Activated gamma-delta T cell (primary cell): Measurements from ENCODE around the gene TTC34.
"Not testable (repeated sequence)": the region's sequence is repeated elsewhere in the genome, so short reads cannot be mapped to it uniquely, and the experiment has no call there.

ENCODE experiments used
- DNase-seq: peaks from one replicate; lab custom pipeline; 2025; lab: John Stamatoyannopoulos, UW

TTC34 gene

DNA sequence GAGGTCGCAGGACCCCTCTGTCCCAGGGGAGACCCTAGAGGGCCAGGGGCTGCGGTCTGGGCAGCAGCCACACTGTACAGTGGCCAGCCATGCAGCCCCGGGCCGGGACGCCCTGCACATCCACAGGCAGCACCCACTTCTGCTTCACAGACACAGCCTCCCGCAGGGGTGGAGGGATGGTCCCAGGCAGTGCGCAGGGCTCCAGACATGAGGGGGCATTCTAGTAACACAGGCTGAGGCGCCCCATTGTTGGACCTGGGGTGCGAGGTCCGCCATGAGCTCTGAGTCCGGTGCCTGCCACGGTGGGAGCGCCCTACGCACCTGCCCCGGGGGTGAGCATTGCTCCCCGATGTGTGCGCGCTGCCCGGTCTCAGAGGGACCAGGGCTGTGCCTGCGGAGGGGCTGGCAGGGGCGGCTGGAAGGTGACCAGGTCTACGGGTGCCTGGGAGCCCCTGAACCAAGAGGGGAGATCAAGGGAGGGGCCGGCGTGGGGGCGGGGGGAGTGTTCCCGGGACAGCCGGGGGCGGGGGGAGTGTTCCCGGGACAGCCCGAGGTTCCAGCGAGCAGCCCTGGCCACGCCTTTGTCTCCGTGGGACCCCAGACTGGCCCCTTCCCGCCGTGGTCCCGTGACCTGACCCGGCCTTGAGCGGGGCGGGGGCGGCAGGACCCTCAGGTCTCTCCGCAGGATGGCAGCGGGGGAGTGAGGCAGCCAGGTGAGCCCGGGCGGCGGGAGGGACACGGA, 173.1 kb downstream of the TTC34 start:
- no peak for DNase-seq

DNA sequence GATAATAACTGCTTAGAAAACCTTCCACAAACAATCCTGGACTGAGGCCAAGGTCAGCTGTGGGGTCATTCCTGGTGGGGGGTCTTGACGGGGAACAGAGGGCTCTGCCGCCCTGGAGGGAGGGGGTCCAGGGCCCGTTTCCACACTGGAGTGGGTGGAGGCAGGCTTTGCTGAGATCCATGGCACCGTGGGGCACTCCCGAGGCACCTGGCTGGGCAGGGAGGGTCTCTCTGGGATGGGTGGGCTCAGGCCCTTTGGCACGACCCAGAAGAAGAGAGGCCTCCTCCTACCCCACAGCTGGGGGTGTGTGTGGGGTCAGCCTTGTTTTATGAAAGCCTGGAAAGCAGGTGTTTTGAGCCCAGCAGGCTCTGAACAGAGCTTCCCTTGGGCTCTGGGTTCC, 173.7 kb downstream of the TTC34 start:
- no peak for DNase-seq

DNA sequence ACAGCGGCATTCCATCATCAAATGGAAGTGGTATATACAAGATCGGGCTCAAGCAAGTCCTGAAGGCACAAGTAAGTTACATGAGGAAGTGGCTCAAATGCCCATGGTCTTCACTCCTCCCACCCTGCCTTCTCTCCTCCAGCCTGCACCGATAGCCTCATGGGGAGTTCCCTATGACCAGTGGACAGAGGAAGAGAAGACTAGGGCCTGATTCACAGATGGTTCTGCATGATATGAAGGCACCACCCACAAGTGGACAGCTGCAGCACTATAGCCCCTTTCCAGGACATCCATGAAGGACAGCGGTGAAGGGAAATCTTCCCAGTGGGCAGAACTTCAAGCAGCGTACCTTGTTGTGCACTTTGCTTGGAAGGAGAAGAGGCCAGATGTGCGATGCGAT, 175.7 kb downstream of the TTC34 start:
- not testable (repeated sequence) for DNase-seq

DNA sequence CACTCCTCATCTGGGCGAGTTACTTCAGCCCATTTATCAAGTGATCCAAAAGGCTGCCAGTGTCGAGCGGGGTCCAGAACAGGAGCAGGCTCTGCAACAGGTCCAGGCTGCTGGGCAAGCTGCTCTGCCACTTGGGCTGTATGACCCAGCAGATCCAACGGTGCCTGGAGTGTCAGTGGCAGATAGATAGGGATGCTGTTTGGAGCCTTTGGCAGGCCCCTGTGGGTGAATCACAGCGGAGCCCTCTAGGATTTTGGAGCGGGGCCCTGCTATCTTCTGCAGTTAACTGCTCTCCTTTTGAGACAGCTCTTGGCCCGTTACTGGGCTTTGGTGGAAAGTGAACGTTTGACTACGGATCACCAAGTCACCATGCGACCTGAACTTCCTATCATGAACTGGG, 176.2 kb downstream of the TTC34 start:
- DNase-seq: no peak

DNA sequence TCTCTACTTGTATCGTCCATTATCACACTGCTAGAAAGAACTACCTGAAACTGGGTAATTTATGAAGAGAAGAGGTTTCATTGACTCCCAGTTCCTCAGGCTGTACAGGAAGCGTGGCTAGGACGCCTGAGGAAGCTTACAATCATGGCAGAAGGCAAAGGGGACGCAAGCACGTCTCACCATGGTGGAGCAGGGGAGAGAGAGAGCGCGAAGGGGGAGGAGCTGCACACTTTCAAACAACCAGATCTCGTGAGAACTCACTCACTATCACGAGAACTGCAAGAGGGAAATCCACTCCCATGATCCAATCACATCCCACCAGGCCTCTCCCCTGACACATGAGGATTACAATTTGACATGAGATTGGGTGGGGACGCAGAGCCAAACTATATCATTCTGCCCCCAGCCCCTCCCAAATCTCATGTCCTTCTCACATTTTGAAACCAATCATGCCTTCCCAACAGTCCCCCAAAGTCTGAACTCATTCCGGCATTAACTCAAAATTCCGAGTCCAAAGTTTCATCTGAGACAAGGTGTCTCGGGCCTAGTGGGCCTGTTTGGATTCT, 176.7 kb downstream of the TTC34 start:
- no peak for DNase-seq

DNA sequence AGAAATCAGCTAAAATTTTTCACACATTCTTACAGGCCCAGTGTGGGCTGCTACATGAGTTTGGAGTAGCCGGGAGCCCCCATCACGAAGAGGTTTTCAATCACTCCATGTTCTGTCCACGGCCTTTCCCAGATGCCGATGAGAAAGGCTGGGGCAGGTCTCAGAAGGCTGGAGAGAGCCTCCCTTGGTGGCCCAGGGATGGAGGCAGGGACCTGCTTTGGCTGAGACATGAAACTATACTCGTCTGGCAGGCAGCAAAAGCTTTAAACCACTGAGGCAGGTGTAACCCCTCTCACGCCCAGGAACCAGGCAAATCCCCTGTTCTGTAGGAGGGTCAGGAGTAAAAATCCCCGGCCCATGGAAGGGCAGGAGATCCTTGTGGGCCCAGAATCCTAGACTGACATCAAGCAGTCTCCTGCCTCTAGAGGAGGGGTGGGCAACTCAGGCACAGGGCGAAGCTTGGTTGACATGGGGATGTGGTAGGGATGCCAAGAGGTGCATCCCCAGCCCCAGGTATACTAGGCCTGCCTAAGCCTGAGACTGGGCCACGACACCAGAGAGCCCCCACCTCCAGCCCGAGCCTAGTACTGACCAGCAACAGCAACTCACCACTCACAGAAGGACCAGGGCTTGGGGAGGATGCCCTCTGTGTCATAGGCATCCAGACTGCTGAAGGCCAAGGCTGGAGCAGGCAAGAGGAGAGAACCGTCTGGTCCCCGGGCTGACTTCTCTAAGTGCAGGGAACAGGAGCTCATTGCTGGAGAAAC, 177.7 kb downstream of the TTC34 start:
- no peak for DNase-seq

DNA sequence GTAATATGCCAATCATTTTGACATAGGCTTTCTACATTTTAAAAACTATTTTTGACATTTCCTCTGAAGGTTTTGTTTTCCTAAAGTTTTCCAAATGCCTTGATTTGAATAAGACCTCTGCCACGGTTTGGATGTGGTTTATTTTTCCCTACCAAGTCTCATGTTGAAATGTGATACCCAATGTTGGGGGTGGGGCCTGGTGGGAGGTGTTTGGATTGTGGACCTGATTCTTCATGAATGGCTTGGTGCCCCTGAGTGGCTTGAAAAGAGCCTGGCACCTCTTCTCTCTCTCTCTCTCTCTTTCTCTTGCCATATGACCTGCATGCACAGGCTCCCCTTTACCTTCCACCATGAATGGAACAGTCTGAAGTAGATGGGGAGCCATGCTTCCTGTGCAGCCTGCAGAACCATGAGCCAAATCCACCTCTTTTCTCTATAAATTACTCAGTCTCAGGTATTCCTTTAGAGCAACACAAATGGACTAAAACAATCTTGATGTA, 183.5 kb downstream of the TTC34 start:
- DNase-seq: no peak

DNA sequence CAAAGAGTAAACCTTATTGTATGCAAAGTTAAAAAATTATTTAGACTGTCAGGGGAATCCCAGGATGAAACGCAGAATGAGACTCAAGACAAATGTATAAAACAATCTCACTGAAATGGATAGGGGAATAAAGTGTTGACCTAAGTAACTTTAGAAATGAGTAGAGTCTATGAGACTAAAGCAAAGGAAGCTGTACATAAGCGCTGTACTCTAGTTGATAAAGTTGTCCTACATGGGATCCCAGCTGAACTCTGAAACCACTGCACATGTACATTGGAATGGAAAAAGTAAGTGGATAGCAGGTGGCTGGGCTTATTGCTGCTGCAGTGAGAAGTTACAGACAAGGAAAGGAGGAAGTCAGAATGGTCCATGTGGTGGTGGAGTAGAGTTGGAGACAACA, 187.3 kb downstream of the TTC34 start:
- no peak for DNase-seq

DNA sequence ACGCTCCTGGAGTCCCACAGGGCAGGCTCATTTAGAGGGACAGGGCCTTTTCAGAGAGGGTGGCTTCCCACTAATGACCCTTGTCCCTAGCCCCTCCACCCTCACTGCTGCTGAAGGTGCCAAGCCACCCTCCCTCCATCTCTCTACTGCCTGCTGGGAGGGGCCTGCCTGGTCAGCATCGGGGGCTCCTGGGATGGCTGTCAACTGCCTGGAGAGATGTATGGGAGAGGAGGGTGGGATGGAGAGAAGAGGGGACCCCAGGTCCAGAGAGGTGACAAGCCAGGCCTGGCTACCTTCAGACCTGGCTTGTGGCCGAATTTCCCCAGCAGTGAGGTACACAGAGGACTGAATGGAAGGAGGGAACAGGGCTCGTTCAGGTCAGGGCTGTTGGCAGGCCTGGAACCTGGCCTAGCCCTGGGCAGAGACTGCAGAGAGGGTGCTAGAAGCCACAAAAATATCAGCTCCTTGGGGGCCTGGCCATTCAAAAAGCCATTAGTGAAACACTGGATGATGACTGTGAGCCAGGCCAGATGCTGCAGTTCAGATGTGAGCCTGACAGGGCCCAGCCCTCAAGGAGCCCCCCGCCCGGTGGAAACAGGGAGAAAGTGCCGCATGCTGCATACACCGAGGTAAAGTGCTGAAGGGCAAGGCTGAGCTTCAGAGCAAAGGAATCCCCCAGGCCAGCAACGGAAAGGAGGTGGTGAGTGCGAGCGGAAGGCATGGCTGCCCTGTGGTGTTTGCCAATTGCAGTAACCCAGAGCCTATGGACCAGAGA, 188.7 kb downstream of the TTC34 start:
- DNase-seq: no peak

DNA sequence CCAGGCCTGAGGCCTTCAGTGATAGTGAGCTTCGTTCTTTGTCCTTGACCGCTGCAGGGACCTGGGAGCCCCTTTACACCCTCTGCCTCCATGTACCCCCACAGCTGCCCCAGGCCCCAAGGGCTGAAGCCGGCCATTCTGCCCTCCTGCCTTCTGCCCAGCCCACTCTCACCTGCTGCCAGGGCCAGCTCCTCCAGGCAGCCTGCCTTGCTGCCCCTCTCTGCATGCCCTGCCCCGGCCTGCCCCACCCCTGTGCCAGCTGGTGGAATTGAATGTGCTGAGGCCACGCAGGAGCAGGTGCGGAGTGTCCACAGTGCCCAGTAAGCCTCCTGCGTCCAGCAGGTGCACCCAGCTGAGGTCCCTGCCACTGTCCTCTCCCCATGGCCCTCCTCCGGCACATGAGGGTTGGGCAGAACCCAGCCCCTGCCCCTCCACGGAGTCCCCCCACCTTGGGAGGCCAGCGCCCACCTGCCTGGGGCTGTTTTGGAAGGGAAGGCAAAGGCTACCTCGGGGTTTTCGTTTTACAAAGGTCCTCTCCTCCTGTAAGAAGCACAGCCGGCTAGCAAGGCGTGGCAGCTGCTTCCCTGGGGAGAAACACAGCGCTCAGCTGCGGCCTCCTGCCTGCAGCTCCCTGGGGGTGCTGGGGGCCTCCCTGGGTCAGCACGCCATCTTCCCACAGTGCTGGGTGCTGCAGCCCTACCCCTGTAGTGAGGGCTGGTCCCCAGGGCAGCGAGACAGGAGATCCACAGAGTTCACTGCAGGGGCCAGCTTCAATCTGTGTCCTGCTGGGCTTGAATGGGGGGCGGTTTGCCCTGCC, 189.7 kb downstream of the TTC34 start:
- no peak for DNase-seq

DNA sequence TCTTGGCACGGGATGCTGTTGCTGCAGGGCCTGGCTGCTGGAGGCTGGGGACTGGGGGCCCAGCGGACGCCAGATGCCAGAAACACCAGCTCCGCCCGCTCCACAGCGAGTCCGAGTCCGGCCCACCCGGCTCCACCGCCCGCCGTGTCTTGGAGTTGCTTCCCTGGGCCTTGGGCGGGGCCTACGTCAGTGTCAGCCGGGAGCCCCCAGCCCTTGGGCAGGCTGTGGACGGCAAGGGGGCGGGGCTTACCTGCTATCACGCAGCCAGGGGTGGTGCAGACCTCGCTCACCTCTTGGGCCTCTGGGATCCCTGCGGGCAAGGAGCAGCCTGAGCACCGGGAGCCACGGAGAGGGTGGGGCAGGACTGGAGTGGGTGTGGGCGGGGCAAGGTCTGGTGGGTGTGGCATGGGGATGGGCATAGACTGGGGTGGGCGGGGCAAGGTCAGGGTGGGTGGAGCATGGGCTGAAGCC, 190.4 kb downstream of the TTC34 start:
- no peak for DNase-seq

DNA sequence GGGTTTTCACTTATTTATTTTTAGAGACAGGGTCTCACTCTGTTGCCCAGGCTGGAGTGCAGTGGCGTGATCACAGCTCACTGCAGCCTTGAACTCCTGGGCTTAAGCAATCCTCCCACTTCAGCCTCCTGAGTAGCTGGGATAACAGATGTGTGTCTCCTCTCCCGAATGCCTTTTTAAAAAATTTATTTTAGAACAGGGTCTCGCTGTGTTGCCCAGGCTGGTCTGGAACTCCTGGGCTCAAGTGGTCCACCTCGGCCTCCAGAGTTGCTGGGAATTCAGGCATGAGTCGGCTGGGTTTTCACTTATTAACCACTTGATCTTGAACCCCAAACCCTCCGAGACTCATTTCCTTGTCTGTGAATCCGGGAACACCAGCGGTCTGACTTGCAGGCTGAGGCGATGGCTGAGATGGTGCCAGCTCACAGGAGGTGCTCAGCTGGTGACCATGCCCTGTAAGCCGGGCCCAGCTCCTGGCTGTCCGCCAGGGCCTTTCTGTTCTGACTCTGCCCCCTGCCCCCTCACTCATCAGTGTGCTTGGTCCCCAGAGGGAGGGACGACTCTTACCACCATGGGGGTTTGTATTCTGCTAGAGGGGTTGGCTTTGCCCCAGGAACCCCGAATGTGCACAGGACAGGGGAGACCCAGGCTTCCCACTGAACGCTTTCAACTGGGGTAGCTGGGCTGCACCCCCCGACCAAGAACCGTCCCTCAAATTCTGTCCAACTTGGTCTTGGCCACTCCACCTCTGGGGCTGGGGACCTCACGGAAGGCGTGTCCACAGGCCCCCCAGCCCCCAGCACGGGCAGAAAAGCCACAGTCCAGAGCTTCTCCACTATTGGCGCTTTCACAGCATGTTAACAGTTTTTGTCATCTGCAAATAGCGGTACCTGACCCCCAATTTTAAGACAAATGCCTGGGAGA, 191.2 kb downstream of the TTC34 start:
- no peak for DNase-seq

DNA sequence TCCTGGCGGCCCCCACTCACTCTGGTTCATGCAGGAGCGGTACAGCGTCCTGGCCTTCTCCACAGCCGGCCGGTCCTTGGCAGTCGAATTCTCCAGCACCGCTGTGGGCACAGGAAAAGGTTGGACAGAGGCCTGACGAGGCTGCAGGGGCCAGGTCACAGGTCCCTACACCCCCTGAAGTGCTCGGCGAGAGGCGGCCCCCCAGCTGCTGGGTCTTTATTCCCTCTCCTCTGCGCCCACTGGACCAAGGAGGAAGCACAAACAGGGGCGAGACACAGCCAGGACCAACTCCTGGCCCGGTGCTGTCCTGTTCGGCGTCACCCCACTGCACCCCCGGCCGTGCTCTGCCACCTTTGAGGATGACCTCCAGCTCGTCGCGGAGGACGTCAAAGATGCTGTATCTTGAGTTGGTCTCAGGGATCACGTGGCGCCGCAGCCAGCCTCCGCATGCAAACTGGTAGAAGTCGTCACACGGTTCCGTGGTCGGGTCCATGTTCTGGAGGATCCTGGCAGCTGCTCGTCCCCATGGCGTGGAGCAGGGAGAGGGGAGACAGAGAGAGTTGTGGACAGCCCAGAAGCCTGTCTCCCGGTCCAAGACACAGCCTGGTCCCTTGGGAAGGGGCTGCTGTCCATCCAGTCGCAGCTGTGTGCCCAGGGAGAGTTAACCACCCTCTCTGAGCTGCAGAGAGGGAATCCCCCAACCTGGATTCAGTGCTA, 192.0 kb downstream of the TTC34 start:
- no peak for DNase-seq

DNA sequence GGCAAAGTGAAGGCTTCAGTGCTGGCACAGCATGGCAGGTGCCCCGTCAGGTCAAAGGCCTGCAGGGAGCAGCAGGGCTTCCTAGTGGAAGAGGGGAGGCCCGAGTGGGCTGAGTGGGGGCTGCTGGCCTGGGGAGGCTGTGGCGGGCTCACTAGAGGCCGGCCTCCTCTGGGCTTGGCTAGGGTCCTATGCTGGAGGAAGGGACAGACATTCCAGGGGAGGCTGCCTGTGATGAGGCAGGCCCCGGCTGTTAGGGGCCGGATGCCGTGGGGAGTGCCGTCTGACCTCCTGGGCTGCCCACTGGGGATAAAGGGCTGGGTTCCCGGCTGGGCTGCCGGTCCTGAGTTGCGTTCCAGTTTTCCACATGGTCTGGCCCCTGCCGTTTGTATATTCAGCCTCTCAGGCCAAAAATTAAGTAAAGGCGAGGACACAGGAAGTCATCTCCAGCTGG, 193.8 kb downstream of the TTC34 start:
- DNase-seq: no peak

DNA sequence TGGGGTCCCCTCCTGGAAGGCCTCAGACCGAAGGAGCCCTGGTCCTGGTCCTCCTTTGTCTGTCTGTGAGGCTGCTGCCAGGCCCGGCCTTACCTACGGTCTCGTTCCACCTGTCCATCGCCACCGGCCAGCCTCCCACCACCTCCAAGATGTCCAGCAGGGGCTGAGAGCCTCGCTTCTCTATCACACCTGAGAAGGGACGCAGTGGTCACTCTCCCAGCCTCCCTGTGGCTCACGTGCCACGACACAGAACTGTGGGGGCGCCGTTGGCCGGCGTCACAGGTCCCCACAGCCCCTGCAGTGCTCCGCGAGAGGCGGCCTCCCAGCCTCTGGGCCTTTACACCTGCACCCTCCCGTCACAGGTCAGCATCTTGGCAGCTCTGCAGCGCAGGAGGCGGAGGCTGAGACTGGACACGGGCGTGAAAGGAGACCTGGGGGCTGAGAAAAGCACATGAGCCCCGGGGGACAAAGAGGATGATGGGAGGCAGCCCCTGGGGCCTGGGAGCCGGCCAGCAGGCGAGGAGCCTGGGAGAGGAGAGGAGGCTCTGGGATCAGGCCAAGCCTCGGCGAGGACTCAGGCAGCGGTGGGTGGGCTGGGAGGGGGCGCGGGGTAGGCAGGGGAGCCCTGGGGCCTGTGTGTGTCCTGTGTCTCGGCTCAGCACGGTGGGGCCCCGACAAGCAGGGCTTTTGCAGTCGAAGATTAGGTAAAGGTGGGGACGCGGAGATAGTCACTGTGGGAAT, 194.4 kb downstream of the TTC34 start:
- DNase-seq: no peak

DNA sequence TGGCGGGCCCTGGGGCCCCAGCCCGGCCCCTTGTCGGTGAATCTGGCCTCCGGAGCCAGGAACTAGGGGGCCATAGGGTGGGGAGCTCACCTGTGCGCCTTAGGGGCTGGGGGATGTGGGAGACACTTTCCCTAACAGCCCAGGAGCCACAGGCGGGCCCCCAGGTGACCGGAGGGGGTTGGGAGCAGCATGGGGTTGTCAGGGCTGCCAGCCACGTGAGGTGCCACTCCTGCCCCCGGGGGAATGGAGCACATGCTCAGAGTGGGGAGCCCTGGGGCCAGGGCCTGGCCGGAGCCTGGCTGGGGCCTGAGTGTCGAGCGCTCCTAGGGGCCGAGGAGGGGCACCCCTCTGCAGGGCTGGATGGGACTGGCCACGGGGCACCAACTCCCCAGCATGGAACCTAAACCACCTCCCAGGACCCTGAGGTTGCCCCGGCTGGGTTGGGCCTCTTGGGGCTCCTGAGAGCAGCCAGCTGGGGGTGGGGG, 195.1 kb downstream of the TTC34 start:
- DNase-seq: no peak

DNA sequence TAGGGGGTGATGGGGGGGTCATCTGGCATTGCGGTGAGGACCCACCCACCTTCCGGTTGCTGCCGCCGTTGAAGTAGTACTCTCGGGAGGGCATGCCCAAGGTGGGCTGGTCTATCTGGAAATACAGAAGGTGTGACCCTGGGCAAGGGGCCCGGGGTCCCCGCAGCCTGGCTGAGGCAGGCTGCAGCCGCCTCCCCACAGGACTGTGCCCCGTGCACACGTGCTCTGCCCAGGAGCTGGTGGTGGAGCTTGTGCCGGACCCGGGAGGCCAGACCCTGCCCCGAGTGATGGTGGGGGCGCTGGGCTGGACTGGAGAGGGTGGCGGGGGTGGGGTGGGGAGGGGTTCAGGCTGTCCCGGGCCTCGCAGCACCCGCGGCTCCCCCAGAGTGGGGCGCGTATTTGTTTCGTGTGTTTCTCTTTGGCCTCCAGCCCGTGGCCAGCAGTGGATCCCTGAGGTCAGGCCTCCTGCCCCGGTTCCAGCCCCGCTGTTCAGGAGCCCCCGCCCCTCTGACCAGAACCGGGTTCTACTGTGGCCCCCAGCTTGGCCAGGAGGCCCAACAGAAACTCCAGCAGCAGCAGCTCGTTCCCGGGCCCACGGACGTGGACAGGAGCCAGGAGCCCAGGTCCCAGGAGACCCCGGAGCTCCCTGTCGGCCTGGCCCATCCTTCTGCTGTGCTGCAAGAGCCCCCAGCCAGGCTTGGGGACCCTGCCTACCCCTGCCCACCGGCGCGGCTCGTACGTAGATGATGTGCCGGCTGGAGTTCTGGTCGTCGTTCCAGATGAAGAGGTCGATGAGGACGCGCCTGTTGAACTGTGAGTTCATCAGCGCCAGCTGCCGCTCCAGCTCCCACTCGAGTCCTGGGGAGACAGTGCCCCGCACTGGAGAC, 195.7 kb downstream of the TTC34 start:
- DNase-seq: no peak
